HCT116 (cell line): ENCODE results near the gene GSTM3.

Experiments
- ATF3 ChIP-seq: IDR thresholded peaks from 2 replicates; pipeline ENCODE4 v1.6.1; 2012
- CTCF ChIP-seq, 3 experiments: fragments of 200-600 bp in 1 of 3; sonication (generic) in 1 of 3; IDR thresholded peaks in 2 of 3; conservative IDR thresholded peaks in 1 of 3; 2 replicates each; pipeline ENCODE4 v1.5.1; 2012 to 2017; ENCODE audit warnings: low read depth in 2 of 3, low read length in 2 of 3, antibody characterized with exemption in 1 of 3, borderline replicate concordance in 1 of 3, control low read depth in 1 of 3, mild to moderate bottlenecking in 1 of 3, mixed read lengths in 1 of 3, mixed run types in 1 of 3, moderate library complexity in 1 of 3; ENCODE audit not compliant: insufficient read depth in 1 of 3
- EZH2 ChIP-seq: fragments of 200-600 bp; sonication (generic); IDR thresholded peaks from 2 replicates; pipeline ENCODE4 v1.6.1; 2017; ENCODE audit warnings: antibody characterized with exemption, mixed run types
- EZH2phosphoT487 ChIP-seq: fragments of 200-600 bp; IDR thresholded peaks from 2 replicates; pipeline ENCODE4 v1.6.1; 2018; ENCODE audit warnings: antibody characterized with exemption, borderline replicate concordance
- POLR2A ChIP-seq: IDR thresholded peaks from 2 replicates; pipeline ENCODE4 v1.7.0; 2011; ENCODE audit warnings: borderline replicate concordance; ENCODE audit not compliant: insufficient read depth, insufficient read length; ENCODE audit errors: extremely low read depth
- POLR2AphosphoS5 ChIP-seq: IDR thresholded peaks from 2 replicates; pipeline ENCODE4 v1.6.1; 2011; ENCODE audit warnings: mild to moderate bottlenecking, low read depth, low read length, moderate library complexity
- SP1 ChIP-seq: IDR thresholded peaks from 2 replicates; pipeline ENCODE4 v1.6.1; 2012; ENCODE audit warnings: low read depth
- ZNF274 ChIP-seq: fragments of 200-500 bp; sonication (Bioruptor generic); IDR thresholded peaks from 2 replicates; pipeline ENCODE4 v1.6.1; 2014; ENCODE audit warnings: mild to moderate bottlenecking, low read depth, low read length, inconsistent platforms
- TF ChIP-seq, protein P1 (sequence below): IDR thresholded peaks from 2 replicates; pipeline ENCODE4 v1.6.1; 2012

DNA sequence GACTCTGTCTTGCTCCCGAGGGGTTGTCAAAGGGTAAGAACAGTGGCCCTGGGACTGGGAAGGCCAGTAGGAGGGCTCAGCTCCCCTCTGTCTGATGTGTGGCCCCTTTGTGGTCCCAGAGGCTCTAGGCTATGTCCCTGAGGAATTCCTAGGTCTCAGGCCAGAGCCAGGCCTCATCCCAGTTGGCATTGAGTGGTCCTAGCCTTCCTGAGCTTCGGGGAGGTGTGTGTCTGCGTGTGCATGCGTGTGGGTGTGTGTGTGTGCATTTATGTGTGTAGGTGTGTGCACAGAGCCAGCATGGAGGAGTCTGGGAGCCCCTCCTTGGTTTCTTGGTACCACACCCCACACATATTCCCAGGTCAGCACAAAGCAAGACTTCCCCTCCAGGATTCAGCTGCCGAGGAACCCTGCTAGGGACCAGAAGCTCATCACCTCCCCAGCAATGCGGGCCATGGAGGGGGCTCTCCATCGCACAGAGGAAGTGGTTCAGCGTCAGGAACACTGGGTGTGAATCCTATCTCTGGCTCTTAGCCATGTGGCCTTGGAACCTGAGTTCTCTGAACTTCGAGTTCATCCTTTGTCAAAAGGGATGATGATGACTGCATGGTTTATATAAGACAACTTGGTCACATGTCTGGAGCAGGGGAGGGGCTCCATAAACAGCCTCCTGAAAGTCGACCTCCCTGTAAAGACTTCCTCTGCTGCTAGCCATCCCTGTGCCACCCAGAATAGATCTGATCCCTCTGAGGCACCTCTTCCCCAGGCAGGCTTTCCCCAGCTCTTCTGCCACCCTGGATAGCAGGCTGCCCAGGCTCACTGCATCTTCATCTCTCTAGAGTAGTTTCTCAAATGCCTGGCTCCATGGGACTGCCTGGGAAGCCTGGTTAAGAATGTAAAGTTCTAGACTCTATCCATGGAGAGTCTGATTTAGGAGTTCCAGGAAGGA, 31.1 kb upstream of the GSTM3 start:
- TF ChIP-seq POLR2A (no peak), SP1 (no peak), CTCF (IDR thresholded peaks at IDR 0.05 in 2 of 3, conservative IDR thresholded peaks at IDR 0.05 in 1 of 3; ENCODE audit: borderline replicate concordance in 1 of 3, insufficient read depth in 1 of 3, low read depth in 2 of 3, low read length in 2 of 3) (no peak), POLR2AphosphoS5 (no peak), ZNF274 (no peak), ATF3 (no peak), EZH2phosphoT487 (no peak), EZH2 (no peak)
- TF ChIP-seq, protein P1, sequence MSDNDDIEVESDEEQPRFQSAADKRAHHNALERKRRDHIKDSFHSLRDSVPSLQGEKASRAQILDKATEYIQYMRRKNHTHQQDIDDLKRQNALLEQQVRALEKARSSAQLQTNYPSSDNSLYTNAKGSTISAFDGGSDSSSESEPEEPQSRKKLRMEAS = no peak
